Measurements from ENCODE around the gene VGLL2.

VGLL2 gene

DNA sequence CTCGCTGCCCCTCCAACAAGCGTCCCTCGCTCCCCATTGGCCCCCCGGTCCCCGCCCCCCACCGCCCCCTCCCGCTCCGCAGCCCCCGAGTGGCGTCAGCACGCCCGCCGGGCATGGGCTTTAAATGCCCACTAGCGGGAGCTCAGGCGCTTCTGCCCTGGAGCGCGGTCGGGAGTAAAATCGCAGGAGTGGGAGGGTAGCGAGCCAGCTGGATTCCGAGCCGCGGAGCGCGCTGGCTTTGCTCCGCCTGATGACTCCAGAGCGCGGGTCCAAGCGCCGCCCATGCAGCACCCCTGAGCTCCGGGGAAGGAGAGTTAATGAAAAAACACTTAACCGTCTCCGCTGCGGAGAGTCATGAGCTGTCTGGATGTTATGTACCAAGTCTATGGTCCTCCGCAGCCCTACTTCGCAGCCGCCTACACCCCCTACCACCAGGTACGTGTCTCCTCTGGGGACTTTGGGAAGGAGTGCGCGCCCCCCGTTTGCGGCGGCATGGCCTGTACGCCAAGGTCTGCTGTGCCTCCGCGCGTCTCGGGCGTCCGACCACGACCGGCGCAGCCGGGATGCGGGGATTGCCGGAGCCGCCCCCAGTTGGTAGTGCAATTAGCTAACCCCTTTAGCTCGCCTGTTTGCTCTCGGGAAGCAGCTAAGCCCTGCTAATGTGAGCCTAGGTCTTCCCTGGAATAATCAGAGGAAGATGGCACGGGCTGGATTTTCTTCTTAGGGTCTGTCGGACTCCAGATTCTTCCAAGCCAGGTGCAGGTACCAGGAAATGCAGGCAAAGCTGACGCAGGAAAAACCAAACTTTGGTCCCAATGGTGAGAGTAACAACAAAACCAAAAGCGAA lies at the start of gene VGLL2:
Gene VGLL2 (plus strand): TSS at position 149 of the 847 bp plus-strand sequence. CDS start 206 bp downstream, at position 355.
- Histone ChIP-seq H3K79me2 (ENCODE audit: insufficient read depth, low read length) (no peaks in the 10 kb centered on the region), H3F3A (ENCODE audit: low read depth) (no peaks in the 10 kb centered on the region), H3K9me3 (ENCODE audit: insufficient read depth, low read depth, low read length) (no peaks in the 10 kb centered on the region), H3K9ac (ENCODE audit: low read depth, low read length, poor library complexity, severe bottlenecking) (no peak within 1 kb of the TSS), H2AFZ (ENCODE audit: low read length) (no peak within 1 kb of the TSS), H3K36me3 (ENCODE audit: insufficient read depth, low read length) (no peaks in the 10 kb centered on the region), H3K4me2 (ENCODE audit: low read depth, low read length, poor library complexity, severe bottlenecking) (no peak within 1 kb of the TSS), H3K27me3 (ENCODE audit: insufficient read depth, low read length, poor library complexity, severe bottlenecking) (no peaks in the 10 kb centered on the region), H3K9me2 (replicated peaks; ENCODE audit: low read depth, low read length) (no peaks in the 10 kb centered on the region), H4K20me1 (ENCODE audit: insufficient read depth, low read length, poor library complexity, severe bottlenecking) (no peaks in the 10 kb centered on the region), H3K4me3 (ENCODE audit: low read length, poor library complexity, severe bottlenecking) (no peak within 1 kb of the TSS), H3K4me1 (ENCODE audit: insufficient read depth, low read length, poor library complexity, severe bottlenecking) (no peaks in the 10 kb centered on the region)
- TF ChIP-seq EZH2phosphoT487 (IDR thresholded peaks at IDR 0.05; ENCODE audit: borderline replicate concordance), result no peak
- TF ChIP-seq, protein P1, sequence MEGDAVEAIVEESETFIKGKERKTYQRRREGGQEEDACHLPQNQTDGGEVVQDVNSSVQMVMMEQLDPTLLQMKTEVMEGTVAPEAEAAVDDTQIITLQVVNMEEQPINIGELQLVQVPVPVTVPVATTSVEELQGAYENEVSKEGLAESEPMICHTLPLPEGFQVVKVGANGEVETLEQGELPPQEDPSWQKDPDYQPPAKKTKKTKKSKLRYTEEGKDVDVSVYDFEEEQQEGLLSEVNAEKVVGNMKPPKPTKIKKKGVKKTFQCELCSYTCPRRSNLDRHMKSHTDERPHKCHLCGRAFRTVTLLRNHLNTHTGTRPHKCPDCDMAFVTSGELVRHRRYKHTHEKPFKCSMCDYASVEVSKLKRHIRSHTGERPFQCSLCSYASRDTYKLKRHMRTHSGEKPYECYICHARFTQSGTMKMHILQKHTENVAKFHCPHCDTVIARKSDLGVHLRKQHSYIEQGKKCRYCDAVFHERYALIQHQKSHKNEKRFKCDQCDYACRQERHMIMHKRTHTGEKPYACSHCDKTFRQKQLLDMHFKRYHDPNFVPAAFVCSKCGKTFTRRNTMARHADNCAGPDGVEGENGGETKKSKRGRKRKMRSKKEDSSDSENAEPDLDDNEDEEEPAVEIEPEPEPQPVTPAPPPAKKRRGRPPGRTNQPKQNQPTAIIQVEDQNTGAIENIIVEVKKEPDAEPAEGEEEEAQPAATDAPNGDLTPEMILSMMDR (conservative IDR thresholded peaks at IDR 0.05; ENCODE audit: low read length), result no peak

DNA sequence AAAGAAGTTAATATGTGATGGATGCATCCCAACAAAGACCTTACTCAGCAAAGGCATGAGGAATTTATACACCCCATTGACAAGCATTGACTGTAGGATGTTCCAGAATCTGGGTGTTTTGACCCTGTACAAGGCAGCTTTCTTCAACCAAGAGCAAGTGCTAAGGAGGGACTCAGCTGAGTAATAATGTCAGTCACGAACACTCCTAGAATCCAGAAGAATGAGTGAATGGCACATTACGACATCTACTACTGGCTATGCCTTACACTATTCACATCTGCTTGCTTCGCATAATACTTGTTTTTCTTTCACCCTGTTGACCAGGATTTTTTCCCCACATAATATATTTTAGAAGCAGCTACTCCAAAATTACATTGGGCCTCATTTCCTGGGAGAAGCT lies 42.5 kb upstream of the VGLL2 start:
- Histone ChIP-seq H4K20me1 (ENCODE audit: insufficient read depth, low read length, poor library complexity, severe bottlenecking) (no peaks in the 10 kb centered on the region), H3K9me2 (replicated peaks; ENCODE audit: low read depth, low read length) (no peaks in the 10 kb centered on the region), H3K79me2 (ENCODE audit: insufficient read depth, low read length) (no peaks in the 10 kb centered on the region), H3K9me3 (ENCODE audit: insufficient read depth, low read depth, low read length) (no peaks in the 10 kb centered on the region; the same call in 1 of the 2 replicates), H3K36me3 (ENCODE audit: insufficient read depth, low read length) (no peaks in the 10 kb centered on the region), H3K4me3 (ENCODE audit: low read length, poor library complexity, severe bottlenecking) (no peak overlapping the region), H3K27me3 (ENCODE audit: insufficient read depth, low read length, poor library complexity, severe bottlenecking) (no peaks in the 10 kb centered on the region), H3K4me2 (ENCODE audit: low read depth, low read length, poor library complexity, severe bottlenecking) (no peak overlapping the region), H3F3A (ENCODE audit: low read depth) (no peaks in the 10 kb centered on the region), H2AFZ (ENCODE audit: low read length) (no peak overlapping the region), H3K9ac (ENCODE audit: low read depth, low read length, poor library complexity, severe bottlenecking) (no peak overlapping the region), H3K4me1 (ENCODE audit: insufficient read depth, low read length, poor library complexity, severe bottlenecking) (no peaks in the 10 kb centered on the region)
- TF ChIP-seq, protein P1 (conservative IDR thresholded peaks at IDR 0.05; ENCODE audit: low read length), result no peak
- TF ChIP-seq EZH2phosphoT487 (IDR thresholded peaks at IDR 0.05; ENCODE audit: borderline replicate concordance), result no peak

DNA sequence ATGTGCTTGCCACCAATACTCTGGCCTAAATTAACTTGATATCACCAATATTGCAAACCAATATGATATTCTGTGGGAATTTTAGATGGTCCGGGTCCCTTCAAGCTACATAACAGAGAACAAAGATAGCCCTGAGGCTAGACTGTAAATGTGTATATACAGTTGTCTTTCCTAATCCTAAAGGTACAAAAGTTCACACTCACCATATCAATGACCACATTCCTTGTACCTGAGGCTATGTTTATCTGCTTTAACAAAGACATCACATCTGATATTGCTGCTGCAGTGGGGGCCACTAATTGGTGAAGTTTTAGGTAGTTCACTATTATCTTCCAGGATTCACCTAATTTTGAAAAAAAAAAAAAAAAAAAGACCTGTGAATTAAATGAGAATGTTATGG lies 38.6 kb upstream of the VGLL2 start:
- Histone ChIP-seq H3F3A (ENCODE audit: low read depth) (no peaks in the 10 kb centered on the region), H3K9me2 (replicated peaks; ENCODE audit: low read depth, low read length) (no peaks in the 10 kb centered on the region), H3K27me3 (ENCODE audit: insufficient read depth, low read length, poor library complexity, severe bottlenecking) (no peaks in the 10 kb centered on the region), H3K4me3 (ENCODE audit: low read length, poor library complexity, severe bottlenecking) (no peak overlapping the region), H3K79me2 (ENCODE audit: insufficient read depth, low read length) (no peaks in the 10 kb centered on the region), H3K4me1 (ENCODE audit: insufficient read depth, low read length, poor library complexity, severe bottlenecking) (no peaks in the 10 kb centered on the region), H3K9me3 (ENCODE audit: insufficient read depth, low read depth, low read length) (no peaks in the 10 kb centered on the region; the same call in 1 of the 2 replicates), H4K20me1 (ENCODE audit: insufficient read depth, low read length, poor library complexity, severe bottlenecking) (no peaks in the 10 kb centered on the region), H3K36me3 (ENCODE audit: insufficient read depth, low read length) (no peaks in the 10 kb centered on the region), H3K9ac (ENCODE audit: low read depth, low read length, poor library complexity, severe bottlenecking) (no peak overlapping the region), H3K4me2 (ENCODE audit: low read depth, low read length, poor library complexity, severe bottlenecking) (no peak overlapping the region), H2AFZ (ENCODE audit: low read length) (no peak overlapping the region)
- TF ChIP-seq, protein P1 (conservative IDR thresholded peaks at IDR 0.05; ENCODE audit: low read length), result no peak
- no peak for TF ChIP-seq EZH2phosphoT487 (IDR thresholded peaks at IDR 0.05; ENCODE audit: borderline replicate concordance)

All from Loucy (cell line).